IPS-NIHi7 (cell line): ENCODE results near the gene SLCO4A1.
A peak's percentile ranks its signal among the peaks of the same experiment; 100 is the strongest.
"Not testable (repeated sequence)": the region's sequence is repeated elsewhere in the genome, so short reads cannot be mapped to it uniquely, and the experiment has no call there.

ENCODE experiments used
- DNase-seq: peaks from one replicate; pipeline ENCODE4 v3.0.0; 2012; ENCODE audit warnings: mixed read lengths; ENCODE audit errors: extremely low spot score

SLCO4A1 gene

GRCh38 chr20:62623488-62624324 lies 18.6 kb upstream of the SLCO4A1 start:
- peak; percentile 99 for DNase-seq

- no peak for DNase-seq
Measured at GRCh38 chr20:62624325-62624690, 18.0 kb upstream of the SLCO4A1 start.

- no peak for DNase-seq
Measured at GRCh38 chr20:62624719-62625453, 17.4 kb upstream of the SLCO4A1 start.

GRCh38 chr20:62625516-62625915 lies 16.8 kb upstream of the SLCO4A1 start:
- DNase-seq = no peak

- no peak for DNase-seq
Measured at GRCh38 chr20:62625921-62626547, 16.3 kb upstream of the SLCO4A1 start.

GRCh38 chr20:62627425-62627824 lies 14.9 kb upstream of the SLCO4A1 start:
- not testable (repeated sequence) for DNase-seq

GRCh38 chr20:62627901-62628612 lies 14.2 kb upstream of the SLCO4A1 start:
- DNase-seq = no peak

GRCh38 chr20:62628691-62629090 lies 13.6 kb upstream of the SLCO4A1 start:
- peak; percentile 51 for DNase-seq

- no peak for DNase-seq
Measured at GRCh38 chr20:62629864-62630470, 12.3 kb upstream of the SLCO4A1 start.

GRCh38 chr20:62631336-62632308 lies 10.7 kb upstream of the SLCO4A1 start:
- DNase-seq = no peak

- DNase-seq = no peak
Measured at GRCh38 chr20:62632575-62633090, 9.7 kb upstream of the SLCO4A1 start.

- DNase-seq = no peak
Measured at GRCh38 chr20:62633598-62634329, 8.5 kb upstream of the SLCO4A1 start.

GRCh38 chr20:62634330-62634967 lies 7.9 kb upstream of the SLCO4A1 start:
- DNase-seq = no peak

- DNase-seq = no peak
Measured at GRCh38 chr20:62635232-62635631, 7.1 kb upstream of the SLCO4A1 start.

GRCh38 chr20:62635852-62636251 lies 6.5 kb upstream of the SLCO4A1 start:
- DNase-seq = no peak

- no peak for DNase-seq
Measured at GRCh38 chr20:62636446-62636845, 5.9 kb upstream of the SLCO4A1 start.

- no peak for DNase-seq
Measured at GRCh38 chr20:62637110-62637509, 5.2 kb upstream of the SLCO4A1 start.

GRCh38 chr20:62637521-62638054 lies 4.7 kb upstream of the SLCO4A1 start:
- no peak for DNase-seq
